ENCODE data around the gene CTH.

- TF ChIP-seq CTCF (IDR thresholded peaks at IDR 0.05) (no peak), POLR2A (IDR thresholded peaks at IDR 0.05) (no peak)
Observed at GRCh38 chr1:70434253-70434859, 23.3 kb downstream of the CTH start.

All from right lobe of liver (tissue), 4 donors.